Retinal pigment epithelial cell (primary cell): ENCODE measurements around the gene SYNRG.

Source experiments
- DNase-seq: peaks from one replicate; pipeline ENCODE4 v3.0.0-alpha.2; 2010; ENCODE audit warnings: low read depth
- H3K4me3 ChIP-seq: 2 replicates; pipeline ENCODE4 v1.5.1; 2011; ENCODE audit warnings: mild to moderate bottlenecking, low read length, control low read depth, moderate library complexity
- TF ChIP-seq, protein P1 (sequence below): conservative IDR thresholded peaks from 2 replicates; pipeline ENCODE4 v1.5.1; 2011; ENCODE audit warnings: low read depth, low read length, control low read depth, inconsistent platforms

The SYNRG gene

DNA sequence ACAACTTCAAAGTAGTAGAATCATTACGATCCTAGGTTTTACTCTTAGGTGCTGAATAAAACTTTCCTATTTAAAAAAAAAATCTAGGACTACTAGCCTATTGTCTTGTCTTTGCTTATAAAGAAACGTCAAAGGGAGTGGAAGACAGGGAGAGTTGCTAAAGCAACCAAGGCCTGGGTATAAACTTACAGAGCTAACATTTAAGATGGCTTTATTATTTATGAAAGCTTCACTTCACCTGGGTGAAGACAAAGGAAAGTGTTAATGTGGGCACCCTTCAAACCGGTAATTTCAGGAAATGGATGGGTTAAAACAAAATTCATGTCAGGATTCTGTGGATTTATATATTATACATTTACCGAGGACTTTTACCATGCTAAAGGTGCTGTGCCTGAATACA is 117.1 kb downstream of the SYNRG start:
- H3K4me3 ChIP-seq = no peak overlapping the region
- TF ChIP-seq, protein P1, sequence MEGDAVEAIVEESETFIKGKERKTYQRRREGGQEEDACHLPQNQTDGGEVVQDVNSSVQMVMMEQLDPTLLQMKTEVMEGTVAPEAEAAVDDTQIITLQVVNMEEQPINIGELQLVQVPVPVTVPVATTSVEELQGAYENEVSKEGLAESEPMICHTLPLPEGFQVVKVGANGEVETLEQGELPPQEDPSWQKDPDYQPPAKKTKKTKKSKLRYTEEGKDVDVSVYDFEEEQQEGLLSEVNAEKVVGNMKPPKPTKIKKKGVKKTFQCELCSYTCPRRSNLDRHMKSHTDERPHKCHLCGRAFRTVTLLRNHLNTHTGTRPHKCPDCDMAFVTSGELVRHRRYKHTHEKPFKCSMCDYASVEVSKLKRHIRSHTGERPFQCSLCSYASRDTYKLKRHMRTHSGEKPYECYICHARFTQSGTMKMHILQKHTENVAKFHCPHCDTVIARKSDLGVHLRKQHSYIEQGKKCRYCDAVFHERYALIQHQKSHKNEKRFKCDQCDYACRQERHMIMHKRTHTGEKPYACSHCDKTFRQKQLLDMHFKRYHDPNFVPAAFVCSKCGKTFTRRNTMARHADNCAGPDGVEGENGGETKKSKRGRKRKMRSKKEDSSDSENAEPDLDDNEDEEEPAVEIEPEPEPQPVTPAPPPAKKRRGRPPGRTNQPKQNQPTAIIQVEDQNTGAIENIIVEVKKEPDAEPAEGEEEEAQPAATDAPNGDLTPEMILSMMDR = no peak
- DNase-seq = no peak

DNA sequence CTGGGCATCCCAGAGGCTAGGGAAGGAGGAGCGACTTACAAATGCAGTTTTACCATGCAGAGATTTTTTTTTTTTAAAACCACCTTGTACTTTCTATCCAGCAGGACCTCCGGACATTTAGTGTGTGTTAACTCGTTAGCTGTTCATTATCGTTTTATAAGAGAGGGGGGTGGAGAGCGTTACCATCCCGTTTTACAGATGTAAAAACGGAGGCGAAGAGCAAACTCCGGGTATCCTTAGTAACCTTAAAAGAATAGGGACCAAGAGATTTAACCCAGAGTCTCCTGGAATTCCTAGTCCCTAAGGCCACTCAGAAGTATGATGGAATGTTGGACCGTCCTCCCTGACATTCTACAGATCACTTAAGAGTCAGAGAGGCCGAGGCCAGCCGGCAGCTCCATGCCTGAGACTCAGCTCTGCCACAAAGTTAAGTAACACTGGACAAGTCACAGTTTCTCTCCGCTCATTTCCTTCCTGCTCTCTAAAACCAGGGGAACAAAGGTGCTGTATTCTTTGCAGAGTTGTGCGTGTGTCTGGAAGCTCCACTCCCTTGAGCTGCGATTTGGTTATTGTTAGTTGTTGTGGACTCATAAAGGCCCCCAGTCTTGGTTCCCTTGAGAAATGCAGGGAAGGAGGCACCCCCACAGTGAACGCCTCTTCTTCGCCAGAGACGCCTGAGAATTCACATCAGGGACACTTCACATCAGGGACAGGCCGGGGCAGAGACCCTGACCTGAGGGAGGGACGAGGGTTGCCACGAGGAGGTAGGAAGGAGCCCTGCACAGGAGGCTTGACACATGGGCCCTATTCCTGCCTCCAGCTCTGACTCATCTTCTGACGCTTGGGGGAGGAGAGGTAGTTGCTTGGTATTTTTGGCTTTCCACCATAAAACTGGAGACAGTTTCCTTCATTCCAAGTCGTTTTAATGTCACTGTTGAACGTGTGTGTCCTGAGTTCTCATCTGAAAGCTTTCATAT is 118.3 kb downstream of the SYNRG start:
- H3K4me3 ChIP-seq = peak overlapping the region; percentile 76
- TF ChIP-seq, protein P1 = no peak
- DNase-seq = no peak

DNA sequence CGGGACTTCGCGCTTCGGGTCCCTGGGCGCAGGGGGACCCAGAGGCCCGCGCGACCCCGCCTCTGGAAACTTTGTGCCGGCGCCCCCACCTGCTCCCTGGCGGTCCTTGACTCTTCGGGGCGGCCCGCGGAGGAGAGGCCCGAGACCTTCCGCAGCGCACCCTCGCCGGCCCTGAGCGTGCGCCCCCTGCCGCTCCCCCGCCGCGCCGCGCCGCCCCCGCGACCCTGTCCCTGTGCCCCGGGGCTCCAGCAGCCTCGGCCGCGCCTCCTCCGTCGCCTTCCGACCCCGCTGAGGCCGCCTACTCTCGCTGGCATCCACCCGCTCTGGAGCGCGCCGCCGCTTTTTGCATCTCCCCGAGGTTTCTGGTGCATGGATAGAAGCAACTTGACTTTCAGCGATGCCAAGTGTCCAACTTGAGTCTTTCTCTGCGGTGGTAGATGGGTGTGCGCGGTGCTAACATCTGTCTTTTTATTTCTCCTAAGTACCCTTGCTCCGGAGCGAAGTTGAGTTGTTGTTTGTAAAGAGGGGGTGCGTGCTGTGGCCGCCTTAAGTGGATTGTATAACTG is 119.1 kb downstream of the SYNRG start:
- no peak for DNase-seq
- H3K4me3 ChIP-seq = peak overlapping the region; percentile 76
- TF ChIP-seq, protein P1 = peak; percentile 9

DNA sequence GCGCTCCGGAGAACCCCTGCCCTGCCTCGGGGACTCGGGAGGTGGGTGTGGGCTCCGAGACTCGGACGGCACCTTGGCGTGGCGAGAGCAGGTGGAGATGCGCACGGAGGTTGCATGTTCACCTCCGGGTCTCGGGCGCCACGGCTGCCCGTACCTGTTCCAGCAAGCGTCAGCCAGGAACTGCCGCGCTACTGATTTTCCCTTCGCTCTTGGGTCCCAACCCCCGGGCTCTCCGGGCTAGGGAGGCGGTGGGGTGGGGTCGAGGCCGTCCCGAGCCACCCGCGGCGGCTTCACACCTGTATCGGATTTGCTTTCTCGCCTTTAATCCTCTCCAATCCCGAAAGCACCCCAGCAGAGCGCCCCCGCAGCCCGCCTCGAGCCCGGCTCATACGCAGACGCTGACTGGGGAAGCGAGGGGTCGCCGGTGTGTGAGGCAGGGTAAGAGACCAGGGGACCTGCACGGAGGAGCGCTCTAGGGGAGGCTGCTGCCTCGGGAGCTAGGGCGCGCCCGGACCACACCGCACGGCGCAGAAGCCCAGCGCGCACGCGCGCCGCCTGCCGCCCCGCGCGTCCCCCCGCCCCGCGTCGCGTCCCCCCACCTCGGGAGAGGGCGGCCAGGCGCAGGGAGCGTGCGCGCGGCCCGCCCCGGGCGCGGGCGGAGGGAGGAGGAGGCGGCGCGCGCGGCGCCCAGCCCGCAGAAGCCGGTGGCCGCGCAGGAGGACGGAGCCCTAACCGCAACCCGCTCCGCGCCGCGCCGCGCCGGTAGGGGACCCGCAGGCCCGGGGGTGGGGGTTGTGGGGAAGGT is 119.8 kb downstream of the SYNRG start, which contains the start of gene DUSP14:
Gene DUSP14, plus strand, starts transcription at position 695 of the 805 bp plus-strand sequence. CDS start 22,382 bp downstream, outside the sequence.
- peak within 1 kb of the TSS; percentile 76 for H3K4me3 ChIP-seq
- TF ChIP-seq, protein P1 = no peak
- no peak for DNase-seq

DNA sequence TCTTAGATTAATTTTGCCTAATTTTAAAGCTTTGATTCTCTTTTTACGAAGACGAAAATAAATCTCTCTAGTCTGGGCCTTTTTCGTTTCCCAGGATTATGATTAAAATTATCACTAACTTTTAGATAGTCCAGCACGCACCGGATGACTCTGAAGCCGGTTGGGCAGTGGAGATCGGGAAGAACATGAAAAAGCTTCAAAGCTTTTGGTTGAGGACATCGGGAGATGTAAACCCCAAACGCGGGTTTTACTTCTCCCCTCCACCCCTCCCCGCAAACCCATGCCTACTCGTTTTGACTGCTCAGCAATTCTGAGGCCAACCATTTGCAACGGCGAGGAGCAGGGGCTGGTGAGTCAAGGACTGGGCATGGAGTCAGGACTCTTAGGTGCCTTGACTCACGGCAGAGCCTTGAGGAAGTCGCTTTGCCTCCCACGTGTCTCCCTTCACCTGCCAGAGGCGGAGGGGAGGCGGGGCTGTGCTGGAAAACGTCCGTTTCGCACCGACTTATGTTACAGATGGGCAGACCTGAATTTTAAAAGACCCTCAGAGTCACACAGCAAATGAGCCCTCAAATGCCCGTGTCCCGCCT is 120.5 kb downstream of the SYNRG start:
- DNase-seq = peak; percentile 95
- H3K4me3 ChIP-seq = peak overlapping the region; percentile 70
- TF ChIP-seq, protein P1 = no peak

DNA sequence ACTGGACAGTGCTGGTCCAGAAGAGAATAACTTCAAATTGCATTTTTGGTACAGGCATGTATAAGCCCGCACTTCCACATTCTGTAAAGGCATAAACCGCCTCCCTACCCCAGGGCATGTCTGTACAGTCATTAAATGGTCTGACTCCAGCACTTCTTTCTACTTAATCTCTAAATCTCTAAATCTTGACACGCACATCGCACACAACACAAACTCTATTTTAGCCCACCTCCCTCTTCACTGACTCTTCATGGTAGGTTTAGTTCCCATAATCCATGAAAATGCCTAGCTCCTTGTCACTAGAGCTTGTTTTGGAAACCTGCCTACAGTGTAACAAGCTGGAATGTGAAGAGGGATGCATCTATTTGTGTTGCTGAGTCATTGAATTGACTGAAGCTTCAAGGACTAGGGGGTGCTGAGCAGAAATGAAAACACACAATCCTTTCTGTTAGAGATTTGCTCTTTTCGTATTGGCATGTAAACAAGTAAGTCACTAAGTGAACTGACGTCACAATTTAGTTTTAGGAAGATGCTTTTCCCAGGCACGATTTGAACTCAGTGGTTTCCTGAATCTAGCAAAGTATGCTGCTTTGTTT is 121.1 kb downstream of the SYNRG start:
- TF ChIP-seq, protein P1 = no peak
- peak; percentile 95 for DNase-seq
- H3K4me3 ChIP-seq = peak overlapping the region; percentile 70
